IMR-90 (cell line): Measurements from ENCODE around the gene CSTF2T. TPM values are rescaled to one million over a fixed set of nuclear protein-coding genes. Genes with fewer than 3 reads are reported as not detected.

Experiments used
- ATAC-seq: fragments of 200-7000 bp; cut with Tn5 transposase; 2 replicates; pipeline ENCODE4 v1.9.1; 2020; ENCODE audit warnings: low read depth, mild to moderate bottlenecking, moderate library complexity
- BruUV-seq: library from RNA; stranded (reverse); fragments of 400-500 nt; replicated peaks from 2 replicates; lab custom pipeline; 2021; lab: Mats Ljungman, UMichigan
- CTCF ChIA-PET: fragments of 300-600 bp; formaldehyde crosslinking; extraction: SDS; loops from one replicate; lab custom pipeline; 2021; ENCODE audit warnings: antibody characterized with exemption; lab: Yijun Ruan, JAX
- POLR2A ChIA-PET: fragments of 300-600 bp; sonication (Branson Sonifier 250); formaldehyde crosslinking; loops from one replicate; lab custom pipeline; 2022; ENCODE audit warnings: antibody characterized with exemption; ENCODE audit not compliant: unreplicated experiment; lab: Charles Lee
- DNase-seq: peaks from one replicate; pipeline ENCODE4 v3.0.0; 2013
- H2AFZ ChIP-seq: replicated peaks from 2 replicates; pipeline ENCODE3; 2013; ENCODE audit warnings: low read length, mild to moderate bottlenecking; ENCODE audit not compliant: poor library complexity
- H2AK5ac ChIP-seq: 2 replicates; pipeline ENCODE4 v1.6.1; 2013; ENCODE audit warnings: low read depth, low read length, inconsistent platforms
- H2AK9ac ChIP-seq: replicated peaks from 2 replicates; pipeline ENCODE3; 2013; ENCODE audit warnings: mild to moderate bottlenecking, low read depth, low read length, moderate library complexity; ENCODE audit not compliant: poor library complexity
- H2BK120ac ChIP-seq: 2 replicates; pipeline ENCODE4 v1.6.1; 2013; ENCODE audit warnings: low read depth, low read length, inconsistent platforms
- H2BK15ac ChIP-seq: 3 replicates; pipeline ENCODE4 v1.6.1; 2013; ENCODE audit warnings: low read depth, low read length, inconsistent platforms
- H2BK20ac ChIP-seq: 2 replicates; pipeline ENCODE4 v1.6.1; 2013; ENCODE audit warnings: low read depth, mild to moderate bottlenecking, inconsistent platforms, low read length, moderate library complexity
- H2BK5ac ChIP-seq: 2 replicates; pipeline ENCODE4 v1.6.1; 2013; ENCODE audit warnings: mild to moderate bottlenecking, low read depth, low read length, inconsistent platforms; ENCODE audit not compliant: poor library complexity, severe bottlenecking
- H3K14ac ChIP-seq: replicated peaks from 2 replicates; pipeline ENCODE4 v1.6.1; 2013; ENCODE audit warnings: low read depth, low read length, inconsistent platforms
- H3K18ac ChIP-seq: 2 replicates; pipeline ENCODE4 v1.6.1; 2013; ENCODE audit warnings: low read depth, low read length, control low read depth
- H3K23ac ChIP-seq: 2 replicates; pipeline ENCODE4 v1.6.1; 2013; ENCODE audit warnings: low read depth, low read length, inconsistent platforms
- H3K27ac ChIP-seq: 2 replicates; pipeline ENCODE4 v1.5.1; 2013; ENCODE audit warnings: mild to moderate bottlenecking, control low read depth, low read length; ENCODE audit not compliant: insufficient read depth
- H3K27me3 ChIP-seq: 2 replicates; pipeline ENCODE4 v1.6.1; 2013; ENCODE audit warnings: low read length; ENCODE audit not compliant: control insufficient read depth, insufficient read depth
- H3K36me3 ChIP-seq: 2 replicates; pipeline ENCODE4 v1.6.1; 2013; ENCODE audit warnings: low read length, mixed read lengths; ENCODE audit not compliant: control insufficient read depth, insufficient read depth
- H3K4ac ChIP-seq: 2 replicates; pipeline ENCODE4 v1.6.1; 2013; ENCODE audit warnings: low read depth, low read length, inconsistent platforms
- H3K4me1 ChIP-seq: 2 replicates; pipeline ENCODE4 v1.6.1; 2013; ENCODE audit warnings: low read length, mixed read lengths; ENCODE audit not compliant: control insufficient read depth, insufficient read depth
- H3K4me2 ChIP-seq: 2 replicates; pipeline ENCODE4 v1.6.1; 2013; ENCODE audit warnings: low read depth, mild to moderate bottlenecking, control low read depth, low read length, moderate library complexity
- H3K4me3 ChIP-seq: 2 replicates; pipeline ENCODE4 v1.5.1; 2013; ENCODE audit warnings: low read depth, mild to moderate bottlenecking, control low read depth, low read length, moderate library complexity; ENCODE audit not compliant: insufficient read depth
- H3K56ac ChIP-seq: 2 replicates; pipeline ENCODE4 v1.6.1; 2013; ENCODE audit warnings: low read length, inconsistent platforms; ENCODE audit not compliant: insufficient read depth; ENCODE audit errors: extremely low read depth
- H3K79me1 ChIP-seq, 2 experiments: 2 replicates each; pipeline ENCODE4 v1.6.1; 2013; ENCODE audit warnings: low read length in 2 of 2, inconsistent platforms in 1 of 2, low read depth in 1 of 2
- H3K9ac ChIP-seq: 2 replicates; pipeline ENCODE4 v1.6.1; 2013; ENCODE audit warnings: low read depth, low read length, control low read depth
- H3K9me1 ChIP-seq: 2 replicates; pipeline ENCODE4 v1.6.1; 2013; ENCODE audit warnings: low read length, inconsistent platforms; ENCODE audit not compliant: insufficient read depth
- H3K9me3 ChIP-seq: 2 replicates; pipeline ENCODE4 v1.6.1; 2013; ENCODE audit warnings: low read length; ENCODE audit not compliant: control insufficient read depth, insufficient read depth
- H4K20me1 ChIP-seq: 2 replicates; pipeline ENCODE4 v1.6.1; 2013; ENCODE audit warnings: low read length, inconsistent platforms; ENCODE audit not compliant: insufficient read depth
- H4K5ac ChIP-seq: 2 replicates; pipeline ENCODE4 v1.6.1; 2013; ENCODE audit warnings: mild to moderate bottlenecking, low read depth, low read length, control low read depth
- H4K8ac ChIP-seq, 2 experiments: 2 replicates each; pipeline ENCODE4 v1.6.1; 2013; ENCODE audit warnings: low read depth in 2 of 2, low read length in 2 of 2, control low read depth in 1 of 2, inconsistent platforms in 1 of 2
- H4K91ac ChIP-seq: 2 replicates; pipeline ENCODE4 v1.6.1; 2013; ENCODE audit warnings: low read depth, low read length, inconsistent platforms; ENCODE audit not compliant: insufficient read depth
- CEBPB ChIP-seq: IDR thresholded peaks from 2 replicates; pipeline ENCODE4 v1.6.1; 2012; ENCODE audit warnings: low read depth, low read length, improper control_type of control experiment
- MAZ ChIP-seq: IDR thresholded peaks from 2 replicates; pipeline ENCODE4 v1.6.1; 2012; ENCODE audit warnings: low read depth, mild to moderate bottlenecking, low read length, improper control_type of control experiment, moderate library complexity, borderline replicate concordance
- MXI1 ChIP-seq: IDR thresholded peaks from 2 replicates; pipeline ENCODE4 v1.6.1; 2012; ENCODE audit warnings: low read depth, mild to moderate bottlenecking, low read length, moderate library complexity, borderline replicate concordance
- RFX5 ChIP-seq: IDR thresholded peaks from 2 replicates; pipeline ENCODE4 v1.8.0; 2012; ENCODE audit warnings: low read depth, mild to moderate bottlenecking, low read length, moderate library complexity
- WGBS, 2 experiments: methylation state at CpG; one replicate each; pipeline versions ENCODE4 v1.1.5 to v1.1.7; 2013; ENCODE audit warnings: missing lambda C conversion rate in 2 of 2; ENCODE audit not compliant: insufficient read length in 1 of 2; ENCODE audit errors: extremely low coverage in 2 of 2; 5-methylcytosine and 5-hydroxymethylcytosine counted together
- dilution Hi-C: fragments of 300-500 bp; cut with HindIII; formaldehyde crosslinking; loops from one replicate; pipeline ENCODE4 v1.14.3; 2018; ENCODE audit warnings: low sequenced_read_pairs; ENCODE audit not compliant: unreplicated experiment
- in situ Hi-C: fragments of 300-500 bp; cut with MboI; formaldehyde crosslinking; loops from 3 replicates; pipeline ENCODE4 v1.14.3; 2019; ENCODE audit warnings: low sequenced_read_pairs, inconsistent platforms, mixed read lengths
- intact Hi-C: fragments of 100-400 bp; cut with micrococcal nuclease; formaldehyde crosslinking; loops from 2 replicates; pipeline ENCODE4 v1.10.0; 2022
- polyA plus RNA-seq, 3 experiments: library from polyadenylated mRNA; depleted of rRNA; stranded (reverse); fragments of >200 nt; gene quantifications; 2 replicates each; pipeline ENCODE4 v1.2.3, GENCODE V29; 2012; ENCODE audit warnings: low replicate concordance in 1 of 3
- total RNA-seq: library from RNA; depleted of rRNA; stranded (reverse); fragments of >200 nt; gene quantifications from 2 replicates; pipeline ENCODE4 v1.2.3, GENCODE V29; 2012

Gene CSTF2T
- total and polyA plus RNA-seq, 2 of the 4 experiments (the other 2 are of a cell fraction) = 7.2 to 18.6 TPM

DNA sequence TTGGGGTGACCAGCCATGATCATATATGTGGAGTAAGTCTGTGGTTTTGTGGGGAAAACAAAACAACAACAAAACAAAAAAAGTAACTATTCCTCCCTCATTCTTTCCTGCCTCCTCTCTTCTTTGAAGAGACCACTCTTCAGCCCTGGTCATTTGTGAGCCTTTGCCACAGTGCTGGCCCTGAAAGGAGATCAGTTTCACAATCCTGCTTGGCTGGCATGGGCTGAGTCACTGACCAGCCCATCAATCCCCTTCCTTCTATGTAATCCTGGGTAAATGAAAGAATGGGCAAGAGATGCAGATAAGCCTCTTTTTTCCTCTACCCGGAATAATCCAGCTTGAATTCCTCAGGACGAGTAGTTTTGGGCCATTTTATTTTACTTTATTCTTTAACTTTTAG lies 13.6 kb downstream of the CSTF2T start:
- Histone ChIP-seq H3K27me3 (no peaks in the 10 kb centered on the region), H3K27ac (no peak overlapping the region), H3K9me1 (peaks cover 8% of the 10 kb centered on the region; the same call in 1 of the 2 replicates), H4K5ac (no peak overlapping the region), H2AK9ac (no peak overlapping the region), H2AFZ (no peak overlapping the region), H4K8ac (no peak overlapping the region), H4K91ac (no peak overlapping the region), H2BK20ac (no peak overlapping the region), H3K4ac (no peak overlapping the region), H2AK5ac (no peak overlapping the region), H3K18ac (no peak overlapping the region), H2BK120ac (no peak overlapping the region), H3K56ac (no peak overlapping the region), H3K14ac (no peak overlapping the region), H4K20me1 (no peaks in the 10 kb centered on the region), H3K9ac (no peak overlapping the region), H3K4me2 (no peak overlapping the region), H2BK5ac (no peak overlapping the region), H3K4me1 (peaks cover 5% of the 10 kb centered on the region; the same call in 1 of the 2 replicates), H3K9me3 (no peaks in the 10 kb centered on the region), H3K79me1 (peaks cover 0 to 10% of the 10 kb centered on the region in 2 experiments; a peak in 2 of 4 replicates), H3K4me3 (no peak overlapping the region), H3K36me3 (no peaks in the 10 kb centered on the region), H2BK15ac (no peak overlapping the region), H3K23ac (no peak overlapping the region)
- in situ Hi-C loops = no loop called here
- ATAC-seq (peak; percentile 40; the same call in 1 of the 2 replicates), DNase-seq (no peak)
- TF ChIP-seq CEBPB = peak; percentile 31; the same call in 1 of the 2 replicates
- TF ChIP-seq RFX5 = no peak
- no peak for TF ChIP-seq MAZ
- no peak for TF ChIP-seq MXI1
- intact Hi-C loops = no loop called here
- CTCF ChIA-PET = interaction anchor here (0.6 to 0.7 kb wide), 2 partner anchors 12 to 618 kb away, joined by 3 read pairs; no protein-coding TSS in a partner anchor
- no CpG with 5 or more reads among the region's 2 CpGs for WGBS, 2 experiments
- POLR2A ChIA-PET = no interaction called here
- BruUV-seq = no TSS peak
- dilution Hi-C loops = no loop called here
